Esophagus muscularis mucosa (tissue), 4 donors: Measurements from ENCODE around the gene SPOCK3. TPM values are rescaled to one million over a fixed set of nuclear protein-coding genes. Genes with fewer than 3 reads are reported as not detected.

Source experiments
- DNase-seq: peaks from one replicate; pipeline ENCODE4 v3.0.0-alpha.2; 2017; ENCODE audit errors: extremely low spot score
- H3K27ac ChIP-seq, 4 donors: fragments of 200-600 bp; sonication (generic); replicated peaks in 1 of 4; 1 replicate in 3 of 4; 2 replicates in 1 of 4; pipeline ENCODE4 v1.5.1; 2016 to 2019; ENCODE audit warnings: mild to moderate bottlenecking in 1 of 4
- H3K27me3 ChIP-seq, 4 donors: fragments of 200-600 bp; sonication (generic); one replicate each; pipeline versions ENCODE4 v1.5.1 to v1.6.0; 2016 to 2019
- H3K36me3 ChIP-seq, 4 donors: fragments of 200-600 bp; sonication (generic); one replicate each; pipeline ENCODE4 v1.5.1; 2016 to 2019
- H3K4me1 ChIP-seq, 4 donors: fragments of 200-600 bp; sonication (generic); one replicate each; pipeline ENCODE4 v1.5.1; 2016 to 2019
- H3K4me3 ChIP-seq, 4 donors: fragments of 200-600 bp; sonication (generic); 1 replicate in 2 of 4; 2 replicates in 2 of 4; pipeline ENCODE4 v1.5.1; 2016 to 2019; ENCODE audit warnings: mild to moderate bottlenecking in 4 of 4, moderate library complexity in 1 of 4
- H3K9me3 ChIP-seq, 4 donors: fragments of 200-600 bp; sonication (generic); 1 replicate in 3 of 4; 2 replicates in 1 of 4; pipeline ENCODE4 v1.5.1; 2016 to 2019
- EP300 ChIP-seq: sonication (generic); formaldehyde crosslinking; IDR thresholded peaks from one replicate; pipeline ENCODE4 v1.6.1; 2017; ENCODE audit warnings: antibody characterized with exemption
- POLR2A ChIP-seq: fragments of 450-650 bp; IDR thresholded peaks from one replicate; pipeline ENCODE4 v1.6.1; 2017; ENCODE audit warnings: antibody characterized with exemption, moderate library complexity, mild to moderate bottlenecking, low read depth
- POLR2AphosphoS5 ChIP-seq, 2 donors: sonication (generic); formaldehyde crosslinking; IDR thresholded peaks; one replicate each; pipeline ENCODE4 v1.6.1; 2017; ENCODE audit warnings: antibody characterized with exemption in 2 of 2
- WGBS: methylation state at CpG from one replicate; pipeline ENCODE4 v1.1.5; 2018; 5-methylcytosine and 5-hydroxymethylcytosine counted together
- intact Hi-C: fragments of 100-400 bp; cut with DNase I; formaldehyde crosslinking; loops from one replicate; pipeline ENCODE4 v1.15.1; 2023
- total RNA-seq, 4 donors: library from RNA; depleted of rRNA; stranded (reverse); fragments of >200 nt; gene quantifications; one replicate each; pipeline versions ENCODE4 v1.1.0 to v1.2.1, GENCODE V29; 2016
- TF ChIP-seq, protein P1 (sequence below), 3 experiments: fragments of 200-600 bp in 2 of 3; fragments of 450-650 bp in 1 of 3; sonication (generic) in 2 of 3; IDR thresholded peaks; one replicate each; pipeline ENCODE4 v1.5.1; 2017 to 2019; ENCODE audit warnings: antibody characterized with exemption in 3 of 3, mild to moderate bottlenecking in 2 of 3, moderate library complexity in 1 of 3

Gene SPOCK3
- total RNA-seq, 4 donors from 2014 or later: 0.52 to 5.0 (median 2.3) TPM

DNA sequence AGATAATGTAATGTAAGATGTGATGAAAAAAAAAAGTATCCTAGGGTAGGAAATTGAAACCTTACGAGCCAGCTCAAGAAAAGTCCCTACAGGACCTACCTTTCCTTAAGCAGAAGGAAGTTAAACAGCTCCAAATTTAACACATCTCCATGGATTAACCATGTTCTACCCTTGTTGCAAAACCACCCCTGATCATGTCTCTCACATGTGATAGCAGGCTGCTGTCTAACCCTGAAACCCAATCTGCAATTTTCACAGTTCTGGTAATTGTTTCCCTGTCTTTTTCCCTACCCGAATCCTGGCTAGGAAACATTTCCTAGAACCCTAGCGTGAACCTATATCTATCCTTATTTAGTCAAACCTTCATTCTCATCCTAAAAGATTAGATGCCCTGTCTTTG lies 198.9 kb downstream of the SPOCK3 start:
- 92% methylated on average over 3 of the region's 3 CpGs for WGBS
- intact Hi-C loops: no loop called here
- TF ChIP-seq POLR2AphosphoS5 (IDR thresholded peaks at IDR 0.05) (no peak), EP300 (no peak), POLR2A (no peak)
- TF ChIP-seq, protein P1, sequence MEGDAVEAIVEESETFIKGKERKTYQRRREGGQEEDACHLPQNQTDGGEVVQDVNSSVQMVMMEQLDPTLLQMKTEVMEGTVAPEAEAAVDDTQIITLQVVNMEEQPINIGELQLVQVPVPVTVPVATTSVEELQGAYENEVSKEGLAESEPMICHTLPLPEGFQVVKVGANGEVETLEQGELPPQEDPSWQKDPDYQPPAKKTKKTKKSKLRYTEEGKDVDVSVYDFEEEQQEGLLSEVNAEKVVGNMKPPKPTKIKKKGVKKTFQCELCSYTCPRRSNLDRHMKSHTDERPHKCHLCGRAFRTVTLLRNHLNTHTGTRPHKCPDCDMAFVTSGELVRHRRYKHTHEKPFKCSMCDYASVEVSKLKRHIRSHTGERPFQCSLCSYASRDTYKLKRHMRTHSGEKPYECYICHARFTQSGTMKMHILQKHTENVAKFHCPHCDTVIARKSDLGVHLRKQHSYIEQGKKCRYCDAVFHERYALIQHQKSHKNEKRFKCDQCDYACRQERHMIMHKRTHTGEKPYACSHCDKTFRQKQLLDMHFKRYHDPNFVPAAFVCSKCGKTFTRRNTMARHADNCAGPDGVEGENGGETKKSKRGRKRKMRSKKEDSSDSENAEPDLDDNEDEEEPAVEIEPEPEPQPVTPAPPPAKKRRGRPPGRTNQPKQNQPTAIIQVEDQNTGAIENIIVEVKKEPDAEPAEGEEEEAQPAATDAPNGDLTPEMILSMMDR (IDR thresholded peaks at IDR 0.05): no peak

DNA sequence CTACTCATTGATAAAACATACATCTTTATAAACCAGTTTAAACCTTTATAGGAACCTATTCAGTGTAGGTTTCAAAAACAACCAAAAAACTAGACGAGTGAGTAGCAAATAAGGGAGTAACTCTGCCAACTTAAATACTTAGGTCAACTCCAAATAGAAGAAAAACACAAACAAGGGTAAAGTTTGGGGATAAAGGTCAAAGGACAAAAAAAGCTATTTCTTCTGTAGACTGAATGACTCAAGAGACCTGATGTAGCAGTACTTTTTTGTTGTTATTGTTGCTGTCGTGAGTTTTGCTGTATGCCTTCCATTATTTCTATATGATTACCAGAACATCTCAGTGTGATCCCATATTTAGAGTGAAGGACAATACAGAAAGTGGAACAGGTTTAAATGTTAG lies 199.3 kb downstream of the SPOCK3 start:
- 83% methylated on average over 2 of the region's 2 CpGs for WGBS
- intact Hi-C loops: no loop called here
- no peaks in the 10 kb centered on the region for H3K4me1 ChIP-seq
- H3K27me3 ChIP-seq: no peaks in the 10 kb centered on the region
- no peak for DNase-seq
- no peak overlapping the region for H3K4me3 ChIP-seq
- H3K9me3 ChIP-seq: no peaks in the 10 kb centered on the region
- no peak for TF ChIP-seq POLR2A
- no peak for TF ChIP-seq POLR2AphosphoS5 (IDR thresholded peaks at IDR 0.05)
- TF ChIP-seq, protein P1 (IDR thresholded peaks at IDR 0.05): no peak
- no peak for TF ChIP-seq EP300
- H3K27ac ChIP-seq: no peak overlapping the region
- H3K36me3 ChIP-seq: no peaks in the 10 kb centered on the region

More for the DNA sequence above, 198.9 kb downstream of the SPOCK3 start:
- no peaks in the 10 kb centered on the region for H3K27me3 ChIP-seq
- H3K4me1 ChIP-seq: no peaks in the 10 kb centered on the region
- DNase-seq: no peak
- no peak overlapping the region for H3K27ac ChIP-seq
- no peak overlapping the region for H3K4me3 ChIP-seq
- no peaks in the 10 kb centered on the region for H3K36me3 ChIP-seq
- H3K9me3 ChIP-seq: no peaks in the 10 kb centered on the region

DNA sequence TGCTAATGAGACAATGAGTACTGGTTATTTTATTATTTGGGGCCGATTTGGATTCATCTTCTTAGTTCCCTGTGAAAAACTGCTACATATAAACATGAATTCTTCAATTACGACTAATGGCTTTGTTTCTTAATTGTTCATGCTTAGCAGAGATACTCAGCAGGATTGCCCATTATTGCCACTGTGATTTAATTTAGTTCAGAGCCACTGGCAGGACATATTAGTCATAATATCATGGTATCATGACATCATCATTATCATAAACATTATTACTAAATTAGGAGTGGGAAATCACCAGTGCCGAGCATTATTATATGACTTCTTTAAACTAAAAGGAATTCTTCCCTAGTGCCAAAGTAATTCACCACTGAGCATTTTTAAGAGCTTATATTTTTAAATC lies 201.4 kb downstream of the SPOCK3 start:
- no peak overlapping the region for H3K27ac ChIP-seq
- intact Hi-C loops: no loop called here
- H3K27me3 ChIP-seq: no peaks in the 10 kb centered on the region
- no peak for DNase-seq
- 64% methylated on average over 3 of the region's 3 CpGs for WGBS
- H3K4me1 ChIP-seq: no peaks in the 10 kb centered on the region
- H3K4me3 ChIP-seq: no peak overlapping the region
- TF ChIP-seq EP300 (no peak), POLR2A (no peak), POLR2AphosphoS5 (IDR thresholded peaks at IDR 0.05) (no peak)
- TF ChIP-seq, protein P1 (IDR thresholded peaks at IDR 0.05): no peak
- H3K9me3 ChIP-seq: no peaks in the 10 kb centered on the region
- H3K36me3 ChIP-seq: no peaks in the 10 kb centered on the region

DNA sequence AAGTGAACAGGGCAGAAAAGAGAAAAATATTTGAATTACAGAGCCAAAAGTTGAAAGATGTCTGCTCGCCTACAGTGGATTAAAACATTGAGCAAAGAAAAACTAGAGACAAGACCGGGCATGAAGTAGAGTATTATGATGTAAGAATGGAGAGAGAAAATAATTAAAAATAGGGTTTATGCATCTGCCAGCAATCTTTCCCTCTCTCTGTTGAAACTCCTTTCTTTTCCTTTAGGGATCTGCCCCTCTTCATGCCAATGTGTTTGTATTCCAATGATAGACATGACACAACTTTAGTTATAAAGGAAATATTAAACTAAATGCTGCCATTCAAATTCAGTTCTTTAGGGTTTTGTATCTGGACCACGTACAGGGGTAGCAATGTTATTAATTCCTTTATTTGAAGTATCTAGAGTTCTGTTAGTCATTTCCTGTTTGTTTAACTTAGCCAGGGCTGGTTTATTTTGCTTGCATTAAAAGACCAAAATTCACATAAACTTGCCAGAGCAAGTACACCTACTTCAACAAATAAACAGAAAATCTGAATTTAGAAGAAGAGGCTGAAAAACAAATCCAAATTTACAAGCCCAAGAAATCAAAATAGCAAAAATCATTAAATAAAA lies 202.6 kb downstream of the SPOCK3 start:
- TF ChIP-seq POLR2AphosphoS5 (IDR thresholded peaks at IDR 0.05): no peak
- TF ChIP-seq EP300: no peak
- TF ChIP-seq POLR2A: no peak
- TF ChIP-seq, protein P1 (IDR thresholded peaks at IDR 0.05): no peak
- no peaks in the 10 kb centered on the region for H3K4me1 ChIP-seq
- intact Hi-C loops: no loop called here
- no peak for DNase-seq
- no peak overlapping the region for H3K27ac ChIP-seq
- 67% methylated on average over 3 of the region's 3 CpGs for WGBS
- H3K36me3 ChIP-seq: no peaks in the 10 kb centered on the region
- H3K4me3 ChIP-seq: no peak overlapping the region
- no peaks in the 10 kb centered on the region for H3K9me3 ChIP-seq
- H3K27me3 ChIP-seq: no peaks in the 10 kb centered on the region

DNA sequence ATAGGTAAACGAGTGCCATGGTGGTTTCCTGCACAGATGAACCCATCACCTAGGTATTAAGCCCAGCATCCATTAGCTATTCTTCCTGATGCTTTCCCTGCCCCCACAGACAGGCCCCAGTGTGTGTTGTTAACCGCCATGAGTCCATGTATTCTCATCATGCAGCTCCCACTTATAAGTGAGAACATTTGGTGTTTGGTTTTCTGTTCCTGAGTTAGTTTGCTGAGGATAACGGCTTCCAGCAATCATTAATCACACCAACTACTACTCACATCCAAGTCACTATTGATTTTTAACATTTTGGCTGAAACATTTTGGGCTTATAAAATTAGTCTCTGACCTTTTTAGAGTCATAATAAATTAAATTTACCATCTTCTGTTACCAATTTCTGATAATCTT lies 205.3 kb downstream of the SPOCK3 start:
- H3K9me3 ChIP-seq: no peaks in the 10 kb centered on the region
- H3K36me3 ChIP-seq: no peaks in the 10 kb centered on the region
- no peaks in the 10 kb centered on the region for H3K27me3 ChIP-seq
- 83% methylated on average over 3 of the region's 3 CpGs for WGBS
- intact Hi-C loops: loop anchor here (10.0 kb wide), 1 partner anchor 596 kb away; no protein-coding TSS in a partner anchor
- H3K27ac ChIP-seq: no peak overlapping the region
- TF ChIP-seq EP300 (no peak), POLR2AphosphoS5 (IDR thresholded peaks at IDR 0.05) (no peak), POLR2A (no peak)
- TF ChIP-seq, protein P1 (IDR thresholded peaks at IDR 0.05): no peak
- no peak for DNase-seq
- H3K4me3 ChIP-seq: no peak overlapping the region
- H3K4me1 ChIP-seq: no peaks in the 10 kb centered on the region
